ENCODE results near the gene SIPA1L3.

- TF ChIP-seq CTCF (IDR thresholded peaks at IDR 0.05) (no peak), POLR2A (IDR thresholded peaks at IDR 0.05) (no peak)
Measured at GRCh38 chr19:38253788-38254187, 346.8 kb downstream of the SIPA1L3 start.

Measured in adrenal gland (tissue), 5 donors.